ENCODE measurements around the gene MAEA.

Gene MAEA

GRCh38 chr4:1363513-1363912 lies 73.8 kb downstream of the MAEA start:
- TF ChIP-seq CTCF (conservative IDR thresholded peaks at IDR 0.05; ENCODE audit: low read depth, low read length), result no peak
- DNase-seq (ENCODE audit: low read depth), result no peak
- no peak overlapping the region for H3K4me3 ChIP-seq (ENCODE audit: low read length)

GRCh38 chr4:1364217-1364616 lies 74.5 kb downstream of the MAEA start:
- no peak for TF ChIP-seq CTCF (conservative IDR thresholded peaks at IDR 0.05; ENCODE audit: low read depth, low read length)
- no peak overlapping the region for H3K4me3 ChIP-seq (ENCODE audit: low read length)
- DNase-seq (ENCODE audit: low read depth), result no peak

- H3K4me3 ChIP-seq (ENCODE audit: low read length), result no peak overlapping the region
- no peak for TF ChIP-seq CTCF (conservative IDR thresholded peaks at IDR 0.05; ENCODE audit: low read depth, low read length)
- no peak for DNase-seq (ENCODE audit: low read depth)
Measured at GRCh38 chr4:1364748-1365147, 75.1 kb downstream of the MAEA start.

- no peak for DNase-seq (ENCODE audit: low read depth)
- H3K4me3 ChIP-seq (ENCODE audit: low read length), result no peak overlapping the region
- TF ChIP-seq CTCF (conservative IDR thresholded peaks at IDR 0.05; ENCODE audit: low read depth, low read length), result peak; percentile 26
Measured at GRCh38 chr4:1365271-1366178, 75.8 kb downstream of the MAEA start.

- no peak overlapping the region for H3K4me3 ChIP-seq (ENCODE audit: low read length)
- DNase-seq (ENCODE audit: low read depth), result no peak
- no peak for TF ChIP-seq CTCF (conservative IDR thresholded peaks at IDR 0.05; ENCODE audit: low read depth, low read length)
Measured at GRCh38 chr4:1366371-1367229, 76.9 kb downstream of the MAEA start.

GRCh38 chr4:1367230-1367935 lies 77.7 kb downstream of the MAEA start:
- no peak for DNase-seq (ENCODE audit: low read depth)
- no peak for TF ChIP-seq CTCF (conservative IDR thresholded peaks at IDR 0.05; ENCODE audit: low read depth, low read length)
- H3K4me3 ChIP-seq (ENCODE audit: low read length), result no peak overlapping the region
